GM19193 (cell line): ENCODE results near the gene SGIP1.

Experiments
- POLR2A ChIP-seq: IDR thresholded peaks from 4 replicates; pipeline ENCODE4 v1.6.1; 2011; ENCODE audit not compliant: insufficient read depth, insufficient read length; ENCODE audit errors: extremely low read depth

Gene SGIP1

DNA sequence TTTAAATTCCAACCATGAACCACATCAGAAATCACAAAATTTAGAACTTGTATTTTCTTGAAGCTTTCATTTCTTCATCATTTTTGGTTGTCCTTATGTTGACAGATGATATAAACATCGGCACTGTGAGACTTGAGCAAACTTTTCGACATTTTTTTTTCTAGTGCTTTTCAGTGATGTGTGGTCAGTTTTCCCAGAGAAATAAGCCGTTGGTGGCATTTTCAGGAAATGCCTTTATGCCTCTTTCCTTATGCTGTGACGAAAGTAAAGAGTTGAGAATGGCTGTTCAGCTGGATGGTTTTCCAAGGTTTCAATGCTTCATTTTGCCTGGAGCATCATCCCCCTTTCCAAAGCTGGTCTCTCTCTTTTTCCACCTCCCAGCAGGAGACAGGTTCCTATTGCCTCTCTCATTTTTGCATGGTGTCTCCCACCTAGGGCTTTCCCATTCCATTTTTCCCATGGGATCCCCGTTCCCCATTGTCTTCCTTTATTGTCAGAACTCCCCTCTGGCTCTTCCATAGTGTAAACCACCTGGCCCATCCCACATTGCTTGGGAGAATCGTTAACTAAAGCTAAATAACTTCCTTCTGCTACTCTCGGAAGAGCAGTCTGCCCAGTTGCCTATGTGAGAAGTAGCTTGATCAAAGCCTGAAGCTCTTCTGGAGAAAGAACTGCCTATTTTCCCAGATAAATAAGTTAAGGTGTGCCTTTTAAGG is 156.9 kb downstream of the SGIP1 start:
- no peak for TF ChIP-seq POLR2A

- no peak for TF ChIP-seq POLR2A
Observed at GRCh38 chr1:66692681-66693080, 158.7 kb downstream of the SGIP1 start.

DNA sequence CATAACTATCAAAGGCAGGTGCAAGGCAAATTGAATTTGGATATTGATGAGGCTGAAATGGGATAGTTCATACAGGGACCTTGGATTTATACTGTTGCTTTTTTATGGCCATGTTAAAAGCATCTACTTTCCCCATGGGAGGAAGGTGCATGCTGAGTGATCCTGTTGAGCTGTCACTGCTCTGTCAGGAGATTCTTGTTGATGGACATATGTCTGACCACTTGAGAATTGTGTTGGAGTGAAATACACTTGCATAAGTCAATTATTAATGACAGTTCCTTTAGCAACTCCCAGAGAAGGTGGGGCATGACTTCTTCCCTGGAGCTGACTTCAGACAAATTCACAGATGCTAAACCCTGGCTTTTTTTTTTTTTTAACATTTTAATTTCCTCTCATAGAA is 159.9 kb downstream of the SGIP1 start:
- no peak for TF ChIP-seq POLR2A

GRCh38 chr1:66695116-66695515 is 161.2 kb downstream of the SGIP1 start:
- TF ChIP-seq POLR2A = no peak

- no peak for TF ChIP-seq POLR2A
Observed at GRCh38 chr1:66696771-66697170, 162.8 kb downstream of the SGIP1 start.

DNA sequence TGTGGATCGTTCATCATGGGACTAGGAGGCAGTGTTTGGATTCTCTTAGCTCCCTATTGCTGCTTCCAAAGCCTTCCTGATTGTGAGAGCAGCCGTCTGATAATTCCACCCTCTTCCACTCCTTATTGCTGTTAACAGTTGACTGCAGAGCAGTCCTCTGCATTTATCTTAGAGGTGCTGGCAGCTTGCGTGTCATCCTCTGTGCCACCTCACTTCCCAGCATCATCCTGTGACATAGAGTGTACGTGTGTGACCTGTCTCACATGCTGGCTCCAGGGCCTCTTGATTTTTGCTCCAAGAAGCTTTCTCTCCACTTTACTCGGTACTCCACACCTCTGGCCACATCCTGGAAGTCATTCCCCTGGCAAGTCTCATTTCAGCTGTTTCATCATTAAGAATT is 165.3 kb downstream of the SGIP1 start:
- no peak for TF ChIP-seq POLR2A

GRCh38 chr1:66704177-66704875 is 170.4 kb downstream of the SGIP1 start:
- TF ChIP-seq POLR2A = no peak

DNA sequence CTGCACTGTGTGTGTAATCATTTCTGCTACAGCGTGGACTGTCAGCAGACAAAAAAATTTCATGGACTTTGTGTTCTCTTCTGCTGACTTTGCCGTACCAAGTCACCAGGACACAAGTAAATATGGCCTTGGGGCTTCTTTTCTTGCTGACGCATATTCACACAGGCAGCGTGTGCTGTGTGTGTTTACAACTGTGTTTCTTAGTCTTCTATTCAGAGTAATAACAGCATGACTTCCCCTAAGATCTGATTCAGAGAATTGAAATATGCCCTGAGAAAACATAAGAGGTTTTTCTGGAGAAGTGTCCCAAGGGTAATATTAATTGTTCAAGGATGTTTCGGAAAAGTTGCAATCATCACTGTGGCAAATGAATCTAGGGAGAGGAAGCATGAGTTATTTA is 171.2 kb downstream of the SGIP1 start:
- no peak for TF ChIP-seq POLR2A

DNA sequence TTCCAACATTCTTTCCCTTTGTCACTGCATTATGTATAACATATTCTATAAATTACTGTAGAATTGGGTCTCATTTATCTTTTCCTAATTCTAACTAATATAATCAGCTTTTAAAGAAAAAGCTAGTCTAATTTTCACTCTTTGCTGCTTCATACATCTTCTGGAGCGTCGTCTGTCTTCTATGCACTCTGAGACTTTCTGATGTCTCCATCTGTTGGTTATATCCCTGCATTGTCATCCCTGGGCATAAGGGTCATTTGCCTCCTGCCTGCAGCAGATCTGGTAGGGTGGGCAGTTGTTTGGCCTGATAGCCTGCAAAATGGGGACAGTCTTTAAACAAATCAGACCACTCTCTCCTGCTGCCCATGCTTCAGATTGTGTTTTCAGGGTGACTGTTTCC is 177.5 kb downstream of the SGIP1 start:
- no peak for TF ChIP-seq POLR2A

GRCh38 chr1:66712839-66713238 is 178.9 kb downstream of the SGIP1 start:
- no peak for TF ChIP-seq POLR2A

GRCh38 chr1:66723985-66724384 is 190.0 kb downstream of the SGIP1 start:
- no peak for TF ChIP-seq POLR2A

DNA sequence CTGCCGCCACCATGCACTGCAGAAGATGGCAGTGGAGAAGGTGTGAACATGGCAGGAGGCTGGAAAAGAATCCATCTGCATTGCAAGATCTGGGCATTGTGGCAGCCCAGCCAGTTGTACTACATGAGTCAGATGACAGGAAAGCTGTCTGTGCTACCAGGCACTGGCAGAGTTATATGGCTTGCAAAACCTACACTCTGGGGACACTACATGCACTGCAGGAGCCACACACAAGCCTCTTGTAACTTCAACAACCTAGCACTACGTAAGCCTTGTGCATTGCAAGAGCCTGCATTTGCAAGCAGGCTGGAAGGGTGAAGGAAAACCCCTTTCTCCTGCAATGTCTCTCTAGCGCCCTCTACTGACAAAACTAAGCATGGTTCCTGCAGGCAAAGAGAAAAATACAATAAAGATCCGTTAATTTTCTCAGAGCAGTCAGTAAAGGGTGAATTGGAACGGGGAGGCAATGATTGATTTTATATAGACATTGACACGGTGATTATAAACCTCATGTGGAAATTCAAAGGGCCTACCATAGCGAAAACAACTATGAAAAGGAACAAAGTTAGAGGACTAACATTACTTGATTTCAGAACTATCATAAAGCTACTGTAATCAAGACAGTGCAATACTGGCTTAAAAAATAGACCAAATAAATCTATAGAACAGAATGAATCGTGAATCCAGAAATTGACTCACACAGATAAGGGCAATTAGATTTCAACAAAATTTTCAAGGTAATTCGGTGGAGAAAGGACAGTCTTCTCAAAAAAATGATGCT is 192.1 kb downstream of the SGIP1 start:
- TF ChIP-seq POLR2A = no peak

DNA sequence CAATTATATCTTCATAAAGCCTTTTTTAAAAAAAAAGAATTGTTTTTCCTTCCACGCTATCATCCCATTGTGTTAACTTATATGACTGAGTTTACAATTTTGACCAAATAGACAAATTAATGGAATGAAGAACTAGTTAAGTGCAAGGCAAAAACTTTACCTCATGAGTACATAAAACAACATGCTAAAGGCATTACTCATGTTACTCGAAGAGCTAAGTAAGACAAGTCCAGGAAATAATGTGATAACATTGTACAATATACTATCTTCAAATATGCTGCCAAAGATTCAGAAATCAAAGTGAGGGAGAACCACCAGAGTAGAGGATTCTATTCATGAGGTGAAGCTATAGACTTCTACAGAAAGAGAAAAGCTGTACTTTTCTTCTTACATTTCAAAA is 194.1 kb downstream of the SGIP1 start:
- TF ChIP-seq POLR2A = no peak

GRCh38 chr1:66729119-66729518 is 195.2 kb downstream of the SGIP1 start:
- TF ChIP-seq POLR2A = no peak

DNA sequence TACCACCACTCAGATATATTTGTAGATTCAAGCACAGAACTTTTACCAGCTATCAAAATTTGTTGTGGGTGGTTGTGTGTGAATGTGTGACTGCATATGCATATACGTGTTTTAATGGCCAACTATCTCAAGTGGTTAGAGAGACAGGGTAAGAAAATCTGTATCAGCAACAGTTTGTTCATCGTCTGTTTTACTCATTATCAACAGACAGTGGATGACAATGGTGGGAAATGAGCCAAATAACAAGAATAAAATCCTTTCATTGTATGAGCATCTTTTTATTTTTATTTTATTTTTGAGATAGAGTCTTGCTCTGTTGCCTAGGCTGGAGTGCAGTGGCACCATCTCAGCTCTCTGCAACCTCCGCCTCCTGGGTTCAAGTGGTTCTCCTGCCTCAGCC is 195.6 kb downstream of the SGIP1 start:
- TF ChIP-seq POLR2A = no peak

- TF ChIP-seq POLR2A = no peak
Observed at GRCh38 chr1:66730462-66730861, 196.5 kb downstream of the SGIP1 start.
